ENCODE measurements around the gene ATG5. TPM values are rescaled to one million over a fixed set of nuclear protein-coding genes. Genes with fewer than 3 reads are reported as not detected.

ATG5 gene
- polyA plus RNA-seq, 1 of the 3 experiments (the other 2 are of a cell fraction), result 15.5 TPM

GRCh38 chr6:106363401-106364138 lies 38.0 kb upstream of the ATG5 start (continued):
- no peak for TF ChIP-seq YY1 (IDR thresholded peaks at IDR 0.05; ENCODE audit: low read depth)

GRCh38 chr6:106360989-106361430 lies 35.5 kb upstream of the ATG5 start:
- peak overlapping the region; percentile 92 for H2AFZ ChIP-seq (ENCODE audit: low read depth)
- H3K4me3 ChIP-seq (ENCODE audit: low read depth in 2 of 2, low read length in 1 of 2), result peak overlapping the region; percentile 54 to 65
- H3K27ac ChIP-seq (ENCODE audit: low read depth in 2 of 2, low read length in 1 of 2), result no peak overlapping the region
- H3K27me3 ChIP-seq (ENCODE audit: insufficient read depth), result peaks cover 21% of the 10 kb centered on the region; the same call in 1 of the 2 replicates
- no peaks in the 10 kb centered on the region for H3K9me2 ChIP-seq
- no peaks in the 10 kb centered on the region for H4K20me1 ChIP-seq (ENCODE audit: insufficient read depth)
- no peaks in the 10 kb centered on the region for H3K79me2 ChIP-seq (ENCODE audit: insufficient read depth)
- peak; percentile 45 for DNase-seq
- ChIA-PET POLR2A (no interaction called here), CTCF (interaction anchor here (0.6 to 3.4 kb wide), 34 partner anchors 10 to 791 kb away, joined by 3 to 38 read pairs (median 3); partner anchors contain the start of gene ATG5)
- TF ChIP-seq EZH2phosphoT487 (IDR thresholded peaks at IDR 0.05; ENCODE audit: borderline replicate concordance, low read depth) (0 out of 2 replicates have a peak, but pooled peaks have one; percentile 55), CHD2 (IDR thresholded peaks at IDR 0.05; ENCODE audit: low read length, partially characterized antibody) (no peak)
- no peaks in the 10 kb centered on the region for H3K9me3 ChIP-seq
- no peak overlapping the region for H3K9ac ChIP-seq
- WGBS (ENCODE audit: low lambda C conversion rate), result 15% methylated on average over 22 of the region's 31 CpGs
- H3K36me3 ChIP-seq (replicated peaks in 1 of 2; ENCODE audit: control insufficient read depth in 1 of 2, insufficient read depth in 2 of 2, low read length in 1 of 2), result no peaks in the 10 kb centered on the region
- peak overlapping the region; percentile 87 for H3K4me2 ChIP-seq
- peaks cover 2% of the 10 kb centered on the region for H3F3A ChIP-seq (replicated peaks; ENCODE audit: insufficient read depth)
- H3K4me1 ChIP-seq (ENCODE audit: control insufficient read depth in 1 of 2, insufficient read depth in 2 of 2, low read depth in 1 of 2, low read length in 1 of 2), result peaks cover 0 to 12% of the 10 kb centered on the region in 2 experiments; a peak in 1 of 4 replicates

- Histone ChIP-seq H3K79me2 (ENCODE audit: insufficient read depth) (no peaks in the 10 kb centered on the region), H4K20me1 (ENCODE audit: insufficient read depth) (no peaks in the 10 kb centered on the region), H3K9ac (no peak within 1 kb of the TSS), H3K27ac (ENCODE audit: low read depth in 2 of 2, low read length in 1 of 2) (no peak within 1 kb of the TSS), H3K9me3 (no peaks in the 10 kb centered on the region), H3K4me3 (ENCODE audit: low read depth in 2 of 2, low read length in 1 of 2) (peak within 1 kb of the TSS; percentile 54 to 65), H3K27me3 (ENCODE audit: insufficient read depth) (peaks cover 21% of the 10 kb centered on the region; the same call in 1 of the 2 replicates), H3F3A (replicated peaks; ENCODE audit: insufficient read depth) (peaks cover 2% of the 10 kb centered on the region), H3K4me1 (ENCODE audit: control insufficient read depth in 1 of 2, insufficient read depth in 2 of 2, low read depth in 1 of 2, low read length in 1 of 2) (peaks cover 0 to 12% of the 10 kb centered on the region in 2 experiments; a peak in 1 of 4 replicates), H3K36me3 (replicated peaks in 1 of 2; ENCODE audit: control insufficient read depth in 1 of 2, insufficient read depth in 2 of 2, low read length in 1 of 2) (no peaks in the 10 kb centered on the region), H3K4me2 (peak within 1 kb of the TSS; percentile 87), H2AFZ (ENCODE audit: low read depth) (peak within 1 kb of the TSS; percentile 92), H3K9me2 (no peaks in the 10 kb centered on the region)
- POLR2A ChIA-PET, result no interaction called here
- peak; percentile 92 for DNase-seq
- TF ChIP-seq RCOR1 (IDR thresholded peaks at IDR 0.05; ENCODE audit: low read length), result no peak
- no peak for TF ChIP-seq REST (IDR thresholded peaks at IDR 0.05; ENCODE audit: low read depth, low read length)
- TF ChIP-seq EP300 (IDR thresholded peaks at IDR 0.05; ENCODE audit: borderline replicate concordance in 1 of 2, low read depth in 1 of 2, low read length in 1 of 2), result no peak
- TF ChIP-seq RAD21 (IDR thresholded peaks at IDR 0.05; ENCODE audit: low read length), result peak; percentile 22; the same call in 1 of the 2 replicates
- TF ChIP-seq POLR2AphosphoS5 (IDR thresholded peaks at IDR 0.05; ENCODE audit: low read depth, low read length), result no peak
- peak; percentile 12; the same call in 1 of the 2 replicates for TF ChIP-seq SMC3 (IDR thresholded peaks at IDR 0.05; ENCODE audit: low read depth, low read length)
- peak; percentile 88 for TF ChIP-seq CTCF (IDR thresholded peaks at IDR 0.05)
- no peak for TF ChIP-seq RXRA (IDR thresholded peaks at IDR 0.05; ENCODE audit: borderline replicate concordance, low read depth)
- TF ChIP-seq FOXM1 (IDR thresholded peaks at IDR 0.05; ENCODE audit: low read depth), result no peak
- no peak for TF ChIP-seq NRF1 (IDR thresholded peaks at IDR 0.05; ENCODE audit: low read depth, low read length)
- 0% methylated on average over 4 of the region's 66 CpGs for WGBS (ENCODE audit: low lambda C conversion rate)
- CTCF ChIA-PET, result interaction anchor here (0.6 to 3.4 kb wide), 38 partner anchors 11 to 792 kb away, joined by 3 to 38 read pairs (median 3); partner anchors contain the start of gene ATG5
These were observed 34.9 kb upstream of the ATG5 start, which contains the start of gene CRYBG1 for GRCh38 chr6:106360410-106360988. Gene CRYBG1 (plus strand): TSS chr6:106360717. CDS start chr6:106360909, 192 bp downstream.

Measured in SK-N-SH (cell line).